Hippocampal formation (tissue), 2 donors: ENCODE data around the gene GOLT1A.

Experiments used
- DNase-seq, 2 donors: peaks; one replicate each; lab custom pipeline; 2025; lab: John Stamatoyannopoulos, UW

Gene GOLT1A, protein sequence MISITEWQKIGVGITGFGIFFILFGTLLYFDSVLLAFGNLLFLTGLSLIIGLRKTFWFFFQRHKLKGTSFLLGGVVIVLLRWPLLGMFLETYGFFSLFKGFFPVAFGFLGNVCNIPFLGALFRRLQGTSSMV

DNA sequence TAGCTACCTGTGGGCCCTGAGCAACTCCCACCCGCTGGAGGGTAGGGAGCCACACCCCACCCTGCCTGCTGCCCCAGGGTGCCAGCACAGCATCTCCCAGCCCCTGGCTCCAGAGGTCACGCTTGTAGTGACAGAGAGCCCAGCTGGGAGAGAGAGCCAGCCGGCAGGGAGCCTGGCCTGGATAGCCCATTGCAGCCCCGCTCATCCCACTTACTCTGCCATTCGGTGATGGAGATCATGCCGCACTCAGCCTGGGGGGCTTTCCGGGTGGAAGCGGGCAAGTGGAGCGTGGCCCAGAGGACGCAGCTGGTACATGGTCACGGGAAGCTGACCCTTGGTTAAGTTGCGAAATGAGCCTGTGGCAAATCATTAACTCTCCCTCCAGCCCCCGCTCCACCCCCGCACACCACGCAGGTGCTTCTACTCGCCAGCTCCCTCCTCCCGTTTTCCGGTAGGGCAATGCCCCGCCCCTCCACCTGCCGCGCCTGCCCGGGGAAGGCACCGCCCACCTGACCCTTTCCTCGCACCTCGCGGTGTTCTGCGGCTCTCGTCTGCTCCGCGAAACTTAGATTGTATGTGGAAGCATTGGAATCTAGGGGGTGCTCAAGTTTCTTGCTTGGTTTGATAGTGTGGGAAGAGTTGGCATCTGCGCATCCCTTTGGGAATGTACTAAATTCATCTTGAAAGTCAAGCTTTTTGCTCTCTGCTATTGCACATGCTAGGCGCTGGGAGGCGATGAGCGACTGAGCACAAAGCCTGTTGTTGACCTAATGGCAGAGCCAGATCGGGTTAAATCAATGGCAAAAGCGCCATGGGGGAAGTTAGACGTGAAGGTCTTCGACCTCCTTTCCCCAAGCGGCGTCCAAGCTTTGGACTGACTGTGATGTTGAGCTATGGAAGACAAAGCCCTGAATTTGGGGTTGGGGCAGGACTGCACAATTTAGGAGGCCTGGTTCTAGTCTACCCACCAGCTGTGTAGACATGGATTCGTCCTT, at the start of gene GOLT1A:
TSS of gene GOLT1A (minus strand) at position 321 of the 995 bp plus-strand sequence. CDS start at position 239, 82 bp downstream.
- peak; percentile 50 to 72 for DNase-seq

DNA sequence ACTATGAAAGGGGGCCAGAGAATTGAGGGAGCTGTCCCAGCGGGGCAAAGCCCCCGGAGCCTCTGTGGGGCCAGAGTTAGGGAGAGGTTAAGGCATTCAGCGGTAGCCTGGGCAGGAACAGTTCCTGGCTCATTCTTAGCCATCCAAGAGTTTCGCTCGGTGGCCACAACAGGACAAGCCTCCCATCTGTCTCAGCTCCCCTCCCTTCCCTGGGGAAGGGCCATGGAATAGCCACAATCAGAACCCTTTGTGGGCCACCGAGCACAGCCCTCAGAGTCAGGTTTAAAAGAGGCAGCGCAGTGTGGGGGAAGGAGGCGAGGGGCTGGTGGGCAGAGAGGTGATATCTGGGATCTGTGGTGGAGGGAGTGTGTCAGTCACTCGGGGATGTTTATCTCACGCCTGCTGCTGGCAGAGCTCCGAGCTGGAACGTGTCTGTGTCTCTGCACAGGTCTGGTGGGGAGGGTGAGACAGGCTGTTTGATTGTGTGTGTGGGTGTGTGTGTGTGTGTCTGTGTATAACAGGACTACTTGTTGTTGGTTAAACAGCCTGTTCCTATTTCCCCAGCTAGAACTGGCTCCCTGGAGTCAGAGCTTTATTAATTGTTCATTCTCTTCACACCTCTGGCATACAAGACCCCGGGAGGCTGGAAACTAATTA, 49.6 kb upstream of the GOLT1A start:
- peak in 1 of 2 donors; percentile 38 for DNase-seq

DNA sequence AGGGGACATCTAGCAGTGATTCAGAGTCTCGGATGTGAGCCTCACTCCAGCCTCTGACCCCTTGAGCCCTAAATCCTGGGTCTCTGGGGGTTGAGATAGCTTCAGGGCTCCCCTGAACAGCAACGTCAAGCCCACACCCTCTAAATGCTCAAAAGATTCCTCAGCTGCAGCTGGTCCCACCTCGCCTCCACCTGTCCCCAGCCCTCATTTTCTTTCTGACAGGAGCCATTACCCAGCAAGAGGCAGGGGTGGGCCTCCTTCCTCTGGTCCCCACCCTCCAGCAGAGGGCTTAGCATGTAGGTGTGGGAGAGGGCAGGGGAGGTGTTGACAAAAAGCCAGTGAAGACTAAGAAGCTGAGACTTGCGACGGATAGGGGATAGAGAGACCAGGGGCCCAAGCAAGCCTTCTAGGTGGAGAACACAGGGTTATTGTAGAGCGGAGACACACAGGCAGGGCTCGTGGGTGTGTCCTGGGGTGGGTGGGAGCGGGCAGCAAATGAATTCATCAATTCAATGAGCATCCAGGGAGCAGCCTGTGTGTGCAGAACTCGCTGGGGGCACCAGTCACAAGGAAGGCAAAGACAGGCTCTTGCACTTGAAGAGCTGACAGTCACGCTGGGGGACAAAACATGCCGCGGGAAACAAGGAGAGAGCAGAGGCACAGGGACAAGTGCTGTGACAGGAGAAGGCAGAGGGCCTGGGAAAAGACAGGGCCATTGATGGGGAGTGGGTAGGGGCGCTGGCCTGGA, 48.9 kb upstream of the GOLT1A start:
- DNase-seq = no peak

DNA sequence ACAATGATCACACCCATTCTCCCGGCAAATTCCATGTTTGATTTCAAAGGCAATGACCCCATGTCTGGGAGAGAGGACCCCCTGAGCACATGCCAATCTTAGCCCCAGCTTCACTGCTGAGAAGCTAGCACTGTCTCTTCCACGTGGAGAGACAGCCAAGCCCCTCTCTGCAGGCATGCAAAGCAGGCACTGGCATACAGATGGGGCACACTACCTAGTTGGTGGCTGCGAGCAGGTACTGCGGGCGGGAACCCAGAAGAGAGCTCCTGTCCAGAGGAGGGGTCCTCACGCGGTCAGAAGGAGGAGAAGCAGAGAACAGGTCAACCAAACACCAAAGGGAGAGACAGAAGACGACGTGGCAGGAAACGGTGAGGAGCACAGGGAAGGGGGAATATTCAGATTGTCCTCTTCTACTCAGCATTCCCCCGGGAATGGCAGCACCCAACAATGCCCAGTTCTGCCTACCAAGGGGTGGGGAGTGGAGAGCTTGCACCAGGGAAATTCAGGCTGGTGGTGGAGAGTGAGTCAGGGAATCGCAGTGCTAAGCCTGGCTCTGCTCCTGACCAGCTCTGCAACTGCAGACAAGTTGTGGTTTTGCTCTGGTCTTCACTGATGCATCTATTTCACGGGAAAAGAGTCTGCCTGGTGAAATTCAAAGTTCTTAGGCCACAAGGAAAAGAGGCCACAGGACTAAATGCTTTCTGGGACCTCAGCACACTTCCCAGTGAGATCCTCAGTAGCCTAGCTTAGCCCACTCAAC, 48.1 kb upstream of the GOLT1A start:
- DNase-seq = no peak

DNA sequence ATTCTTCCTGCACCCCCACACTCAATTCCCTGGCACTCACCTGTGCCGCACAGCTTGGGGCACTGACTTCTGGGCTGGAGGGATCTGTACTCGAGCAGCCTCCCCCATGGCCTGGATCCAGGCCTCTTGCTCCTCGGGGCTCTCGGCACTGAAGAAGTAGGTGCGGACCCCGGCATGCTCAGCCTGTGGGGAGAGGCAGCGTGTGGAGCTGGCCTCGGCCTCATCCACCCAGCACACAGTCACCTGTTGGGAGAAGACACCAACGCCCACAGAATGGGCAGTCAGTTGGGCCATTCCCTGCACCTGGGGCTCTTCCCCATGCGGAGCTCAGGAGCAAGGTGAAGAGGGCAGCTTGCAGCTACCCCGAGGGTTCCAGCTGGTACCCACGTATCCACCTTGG, 47.5 kb upstream of the GOLT1A start:
- no peak for DNase-seq

DNA sequence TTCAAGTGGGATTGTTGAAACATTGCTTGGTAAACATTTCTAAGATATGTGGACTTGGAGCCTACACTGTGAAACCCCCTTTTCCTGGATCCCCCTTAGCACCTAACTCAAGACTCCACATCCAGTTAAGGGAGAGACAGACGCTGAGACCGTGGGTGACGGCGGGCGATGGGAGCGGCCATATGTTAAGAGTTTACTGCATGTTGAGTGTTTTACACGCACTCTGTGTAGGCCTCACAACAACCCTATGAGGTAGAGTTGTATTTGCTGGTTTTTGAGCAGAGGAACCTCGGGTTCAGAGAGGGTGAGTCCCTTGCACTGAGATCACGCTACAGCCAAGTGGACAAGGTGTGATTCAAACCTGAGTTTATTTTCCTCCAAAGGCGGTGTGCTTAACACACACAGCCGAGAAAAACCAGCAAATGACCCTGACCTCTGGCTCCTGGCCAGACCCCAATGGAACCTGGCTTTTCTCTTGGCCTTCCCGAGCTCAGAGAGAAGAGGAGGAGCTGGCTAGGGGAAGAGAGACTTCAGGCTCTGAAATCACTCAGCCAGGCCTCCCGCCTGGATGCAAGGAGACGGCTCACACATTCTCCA, 46.9 kb upstream of the GOLT1A start:
- no peak for DNase-seq

DNA sequence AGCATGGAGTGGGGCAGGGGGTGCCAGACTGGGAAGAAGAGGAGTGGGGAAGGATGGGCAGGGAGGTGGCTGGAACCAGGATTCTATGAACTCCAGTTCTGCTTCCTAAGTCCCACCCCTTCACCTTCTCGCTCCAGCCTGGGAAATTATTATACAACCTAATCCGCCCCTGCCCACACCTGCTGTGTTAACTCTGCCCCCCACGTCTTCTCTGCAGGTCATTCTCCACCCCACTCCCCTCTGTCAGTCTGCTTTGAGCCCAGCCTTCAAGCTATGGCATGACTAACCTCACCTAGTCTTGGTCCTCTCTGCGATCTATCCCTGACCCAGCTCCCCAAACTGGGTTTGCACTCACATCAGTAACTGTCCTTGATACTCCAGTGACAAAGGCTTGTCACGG, 46.0 kb upstream of the GOLT1A start:
- no peak for DNase-seq

DNA sequence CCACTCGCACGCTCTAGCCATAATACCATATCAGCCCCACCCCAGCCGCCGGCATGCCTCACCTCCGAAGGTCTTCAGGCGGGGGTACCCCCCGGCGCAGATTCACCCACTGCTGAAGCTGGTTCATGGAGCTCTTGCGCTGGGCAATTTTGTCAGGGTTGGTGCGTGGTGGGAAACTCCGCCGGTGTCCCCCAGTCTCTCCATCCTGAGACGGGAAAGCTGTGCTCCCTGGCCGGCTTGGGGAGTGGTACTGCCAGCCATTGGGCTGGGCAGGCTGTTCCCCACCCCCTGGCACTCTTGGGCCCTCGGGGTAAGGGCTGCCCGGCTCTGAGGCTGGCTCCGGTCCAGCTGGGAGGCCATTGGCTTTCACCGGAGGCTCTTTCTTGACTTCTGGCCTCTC, 45.4 kb upstream of the GOLT1A start:
- no peak for DNase-seq

DNA sequence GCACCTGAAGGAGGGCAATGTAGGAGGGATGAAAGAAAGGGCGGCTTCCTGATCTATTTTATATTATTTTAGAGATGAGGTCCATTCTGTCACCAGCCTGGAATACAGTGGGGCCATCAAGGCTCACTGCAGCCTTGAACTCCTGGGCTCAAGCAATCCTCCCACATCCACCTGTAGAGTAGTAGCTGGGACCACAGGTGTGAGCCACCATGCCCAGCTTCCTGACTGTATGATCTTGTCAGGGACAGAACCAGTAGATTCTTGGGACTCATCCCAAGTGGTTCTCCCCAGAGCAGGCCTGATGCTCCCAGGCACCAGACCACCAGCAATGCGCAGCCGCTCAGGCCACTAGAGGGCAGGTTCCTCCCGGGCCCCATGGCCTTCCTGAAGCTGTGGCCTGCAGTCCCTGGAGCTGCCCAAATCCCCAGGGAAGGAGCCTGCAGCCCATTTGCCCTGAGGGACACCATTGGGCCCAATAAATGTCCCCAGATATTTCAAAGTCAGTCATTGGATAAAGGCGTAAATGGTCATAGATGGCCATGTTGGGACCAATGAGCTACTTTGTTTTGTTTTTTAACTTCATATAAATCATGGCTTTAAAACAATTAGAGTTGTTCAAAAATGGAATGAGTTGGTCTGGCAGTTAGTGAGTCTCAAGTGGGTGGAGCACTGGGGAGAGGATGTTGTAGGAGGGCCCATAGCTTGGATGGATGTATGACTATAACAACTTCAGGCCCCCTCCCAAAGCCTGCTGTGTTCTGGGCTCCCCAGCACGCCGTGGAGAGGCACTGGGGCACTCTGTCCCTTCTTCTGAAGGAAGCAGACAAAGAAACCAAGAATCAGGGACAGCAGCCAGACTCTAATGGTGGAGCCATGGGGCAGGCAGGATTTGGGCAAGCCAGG, 44.7 kb upstream of the GOLT1A start:
- peak; percentile 36 to 58 for DNase-seq

DNA sequence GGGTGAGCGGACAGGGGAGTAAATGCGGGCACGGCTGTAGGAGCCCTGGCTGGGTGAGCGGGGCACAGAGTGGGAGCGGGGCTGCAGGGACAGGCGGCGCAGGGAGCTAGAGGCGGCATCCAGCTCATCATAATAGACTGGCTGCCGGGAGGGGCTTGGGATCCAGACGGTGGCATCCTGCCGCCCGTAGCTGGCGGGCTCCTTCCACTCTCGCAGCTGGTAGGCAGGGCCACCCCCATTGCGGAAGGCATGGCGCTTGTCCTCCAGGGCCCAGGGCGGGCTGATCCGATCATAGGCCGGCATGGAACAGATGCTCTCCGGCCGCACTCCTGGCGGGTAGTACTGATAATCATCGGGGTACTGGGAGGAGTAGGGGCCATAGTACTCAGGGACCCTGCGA, 43.7 kb upstream of the GOLT1A start:
- DNase-seq = no peak

DNA sequence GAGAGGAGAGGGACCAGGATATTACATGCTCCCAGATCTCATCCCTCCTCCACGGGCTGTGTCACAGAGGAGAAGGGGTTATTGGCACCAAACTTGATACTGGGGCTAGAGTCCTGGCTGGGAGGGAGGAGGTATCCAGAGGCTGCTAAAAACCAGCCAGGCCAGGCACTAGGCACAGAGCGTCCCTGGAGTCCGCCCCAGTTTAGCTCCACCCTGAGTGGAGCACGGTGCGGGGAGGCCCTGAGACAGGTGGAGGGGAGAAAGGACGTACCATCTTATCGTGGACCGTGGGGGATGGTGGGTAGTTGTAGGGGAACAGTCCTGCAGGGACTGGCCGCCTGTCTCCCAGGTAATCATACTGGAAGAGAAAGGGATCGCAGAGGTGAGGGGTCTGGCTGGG, 42.7 kb upstream of the GOLT1A start:
- no peak for DNase-seq

DNA sequence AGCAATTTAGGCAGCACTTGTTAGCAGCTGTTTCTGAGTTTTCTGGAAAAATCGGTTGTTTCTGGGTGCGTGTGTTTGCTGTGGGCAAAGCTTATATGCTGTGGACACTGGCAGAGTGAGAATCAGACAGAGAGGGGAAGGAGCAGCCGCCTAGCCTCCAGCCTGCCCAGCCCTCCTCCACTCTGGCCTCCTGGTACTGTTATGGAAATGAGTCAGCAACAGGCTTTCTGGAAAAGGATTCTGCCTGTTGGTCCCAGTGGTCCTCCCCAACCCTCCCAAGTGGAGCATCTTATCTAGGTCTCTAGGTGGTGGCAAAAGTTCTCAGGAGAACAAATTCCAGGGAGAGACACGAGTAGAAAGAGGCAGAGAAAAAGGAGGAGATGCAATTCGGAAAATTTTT, 42.2 kb upstream of the GOLT1A start:
- DNase-seq = no peak

DNA sequence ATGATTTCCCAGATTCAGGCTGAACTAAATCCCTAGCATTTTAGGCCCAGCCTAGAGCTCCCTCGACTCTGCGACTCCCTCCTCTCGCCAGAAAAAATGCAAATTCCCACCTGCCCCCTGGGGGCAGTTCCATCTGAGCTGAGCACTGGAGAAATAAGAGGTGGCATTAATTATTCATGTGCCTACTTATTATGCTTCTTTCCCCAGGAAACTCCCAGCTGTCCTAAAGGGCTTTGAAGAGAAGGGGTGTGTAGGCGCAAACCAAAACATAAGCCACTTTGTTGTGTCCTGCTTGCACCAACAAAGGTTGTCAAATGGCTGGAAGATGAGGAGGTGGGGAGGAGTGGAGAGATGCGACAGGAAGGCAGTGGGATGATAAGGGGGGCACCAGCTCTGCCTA, 41.4 kb upstream of the GOLT1A start:
- no peak for DNase-seq

DNA sequence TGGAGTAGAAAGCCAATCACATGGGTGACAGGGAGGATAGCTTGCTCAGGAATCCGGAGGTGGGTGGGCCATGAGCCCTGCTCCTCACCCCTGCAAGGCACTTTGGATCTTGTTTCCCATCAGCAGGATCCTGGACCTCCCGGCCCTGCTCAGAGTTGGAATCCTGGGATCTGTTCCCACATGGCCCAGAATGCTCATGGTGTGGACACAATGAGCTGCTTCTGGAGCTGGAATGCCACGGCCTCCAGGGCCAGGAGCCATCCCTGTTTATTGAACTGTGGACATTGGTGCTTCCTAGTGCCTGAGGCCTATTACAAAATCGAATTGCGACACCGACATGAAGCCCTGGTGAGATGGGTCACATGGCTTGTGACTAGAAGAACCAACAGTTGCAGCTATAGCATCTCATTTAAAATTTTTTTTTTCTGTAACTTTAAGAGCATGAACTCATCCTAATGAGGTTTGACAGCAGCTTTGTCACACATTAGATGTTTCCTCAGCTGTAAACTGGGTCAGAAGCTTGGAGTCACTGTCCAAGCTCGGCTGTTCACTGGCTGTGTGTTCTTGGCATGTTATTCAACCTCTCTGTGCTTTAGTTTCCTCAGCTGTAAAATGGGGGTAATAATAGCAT, 40.4 kb upstream of the GOLT1A start:
- DNase-seq = no peak

DNA sequence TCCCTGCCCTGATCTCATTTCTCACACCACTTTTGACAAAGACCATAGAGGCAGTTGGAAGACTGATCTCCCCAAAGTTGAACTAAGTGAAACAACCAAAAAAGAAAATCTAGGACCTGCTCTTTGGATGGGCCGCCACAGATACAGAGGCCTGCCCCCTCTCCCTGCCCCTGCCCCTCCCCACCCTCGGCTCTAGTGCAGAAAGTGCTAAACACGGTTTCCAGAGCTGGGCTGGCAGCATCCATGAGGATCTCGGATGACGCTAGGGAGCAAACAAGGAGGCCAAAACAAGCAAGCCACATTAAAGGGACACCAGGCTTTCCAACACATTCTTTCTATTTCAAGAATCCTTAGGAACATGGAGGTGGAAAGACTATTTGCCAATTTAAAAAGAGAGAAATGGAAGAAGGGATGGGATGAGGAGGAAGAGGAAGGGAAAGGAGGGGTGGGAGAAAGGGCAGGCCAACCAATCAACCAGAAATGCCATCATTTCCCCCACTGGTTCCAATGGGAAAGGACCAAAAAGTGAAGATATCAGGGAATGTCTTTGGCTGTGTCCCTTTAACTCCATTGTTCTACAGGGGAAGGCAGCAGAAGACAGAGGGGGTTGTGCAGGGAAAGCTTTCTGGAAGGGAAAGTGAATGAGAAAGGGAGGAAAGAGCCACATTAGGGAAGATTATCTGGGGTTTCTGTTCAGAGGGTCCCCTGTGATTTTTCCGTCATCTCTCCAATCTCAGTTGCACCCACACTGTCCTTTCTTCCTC, 38.3 kb upstream of the GOLT1A start:
- no peak for DNase-seq

DNA sequence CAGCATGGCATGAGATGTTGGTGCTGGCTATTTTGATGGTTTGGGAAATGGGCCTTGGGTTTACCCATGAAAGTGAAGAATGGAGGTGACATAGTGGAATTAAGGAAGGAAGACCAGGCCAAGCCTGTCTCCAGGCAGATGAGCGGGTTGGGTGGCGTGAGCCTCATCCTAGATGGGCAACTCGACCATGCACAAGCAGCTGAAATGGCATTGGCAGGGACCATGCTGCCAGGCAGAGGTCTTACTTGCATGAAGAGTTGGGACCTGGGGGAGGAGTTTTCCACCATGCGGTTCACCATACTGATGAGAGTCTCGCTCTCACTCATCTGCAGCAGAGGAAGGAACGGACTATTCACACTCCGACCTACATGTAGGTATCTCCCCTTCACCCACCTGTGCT, 37.5 kb upstream of the GOLT1A start:
- no peak for DNase-seq

DNA sequence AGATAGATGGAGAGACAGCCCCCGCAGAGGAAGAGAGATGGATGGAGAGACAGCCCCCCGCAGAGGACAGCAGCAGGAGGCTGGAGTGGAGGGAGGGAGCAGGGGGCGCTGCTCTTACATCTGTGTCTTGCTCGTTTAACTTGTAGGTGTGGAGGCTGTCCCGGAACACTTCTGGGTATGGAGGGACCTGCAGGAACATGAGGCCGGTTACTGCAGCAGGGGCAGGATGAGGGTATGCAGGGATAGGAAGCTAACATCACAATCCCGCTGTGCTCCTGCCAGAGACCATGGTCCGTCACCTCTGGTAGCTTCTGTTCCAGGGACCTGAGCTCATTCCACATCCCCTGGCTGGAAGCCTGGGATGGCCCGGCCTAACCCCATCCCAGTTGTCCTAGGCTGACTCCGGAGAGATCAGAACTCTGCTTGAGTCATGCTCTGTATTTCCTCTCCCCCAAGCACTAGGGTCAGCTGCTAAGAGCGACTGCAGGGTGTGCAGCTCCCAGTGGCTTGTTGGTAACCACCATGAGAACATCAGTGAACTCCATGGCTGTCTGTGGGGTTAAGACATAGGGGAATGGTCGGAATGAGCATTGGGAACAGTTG, 36.7 kb upstream of the GOLT1A start:
- DNase-seq = no peak

DNA sequence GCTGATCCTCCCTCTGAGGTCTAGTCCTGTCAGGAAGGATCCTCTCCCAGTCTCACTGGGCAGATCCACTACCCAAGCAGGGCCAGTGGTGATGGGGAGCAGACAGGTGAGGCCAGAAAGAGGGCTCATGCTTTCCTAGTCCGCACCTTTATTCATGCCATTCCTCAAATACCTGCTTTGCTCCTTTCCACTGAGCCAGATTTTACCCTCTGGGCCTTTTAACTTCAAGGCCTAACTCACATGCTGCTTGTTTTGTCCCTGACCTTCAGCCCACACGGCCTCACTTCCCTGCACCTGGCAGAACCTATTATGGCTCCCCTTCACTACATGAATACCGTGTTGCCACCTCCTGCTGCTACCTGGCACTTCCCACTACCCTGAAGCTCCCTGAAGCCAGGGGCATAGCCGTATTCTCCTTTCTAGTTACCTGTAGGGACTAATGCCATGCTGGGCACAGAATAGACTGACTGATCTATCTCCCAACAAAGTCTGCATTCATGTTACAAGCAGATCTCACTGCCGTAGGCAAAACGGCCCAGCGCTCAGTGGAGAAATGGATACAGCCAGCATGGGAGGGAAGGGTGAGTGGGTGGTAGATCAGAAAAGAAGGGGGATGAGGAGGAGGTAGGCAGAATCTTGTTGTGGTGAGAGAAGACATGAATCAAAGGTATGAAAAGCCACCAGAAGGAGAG, 36.1 kb upstream of the GOLT1A start:
- no peak for DNase-seq
